Osteocyte (in vitro differentiated cells): ENCODE data around the gene IL1R2. TPM values are rescaled to one million over a fixed set of nuclear protein-coding genes. Genes with fewer than 3 reads are reported as not detected.

ENCODE experiments used
- DNase-seq: peaks from one replicate; pipeline ENCODE4 v3.0.0; 2021; ENCODE audit warnings: mixed read lengths; ENCODE audit not compliant: unreplicated experiment; ENCODE audit errors: extremely low spot score
- H3K27ac Mint-ChIP-seq: one replicate; pipeline ENCODE4 v1.8.0; 2021; ENCODE audit warnings: mild to moderate bottlenecking, mixed read lengths; ENCODE audit not compliant: unreplicated experiment
- H3K27me3 Mint-ChIP-seq: one replicate; pipeline ENCODE4 v1.8.0; 2021; ENCODE audit warnings: mixed read lengths; ENCODE audit not compliant: unreplicated experiment
- H3K36me3 Mint-ChIP-seq: one replicate; pipeline ENCODE4 v1.8.0; 2021; ENCODE audit warnings: mixed read lengths; ENCODE audit not compliant: unreplicated experiment
- H3K4me1 Mint-ChIP-seq: one replicate; pipeline ENCODE4 v1.8.0; 2021; ENCODE audit warnings: mixed read lengths; ENCODE audit not compliant: unreplicated experiment
- H3K4me3 Mint-ChIP-seq: one replicate; pipeline ENCODE4 v1.8.0; 2021; ENCODE audit warnings: mild to moderate bottlenecking, moderate library complexity, mixed read lengths; ENCODE audit not compliant: unreplicated experiment
- H3K9me3 Mint-ChIP-seq: one replicate; pipeline ENCODE4 v1.8.0; 2021; ENCODE audit warnings: mixed read lengths; ENCODE audit not compliant: unreplicated experiment
- total RNA-seq: library from RNA; stranded (reverse); gene quantifications from 2 replicates; pipeline ENCODE4 v1.2.1, GENCODE V29; 2021
- TF ChIP-seq, protein P1 (sequence below): fragments of 200-600 bp; sonication (generic); IDR thresholded peaks from 2 replicates; pipeline ENCODE4 v1.5.0; 2021; ENCODE audit warnings: antibody characterized with exemption, mild to moderate bottlenecking, moderate library complexity

The IL1R2 gene
- total RNA-seq, 1 donor from 2014 or later, result not detected

DNA sequence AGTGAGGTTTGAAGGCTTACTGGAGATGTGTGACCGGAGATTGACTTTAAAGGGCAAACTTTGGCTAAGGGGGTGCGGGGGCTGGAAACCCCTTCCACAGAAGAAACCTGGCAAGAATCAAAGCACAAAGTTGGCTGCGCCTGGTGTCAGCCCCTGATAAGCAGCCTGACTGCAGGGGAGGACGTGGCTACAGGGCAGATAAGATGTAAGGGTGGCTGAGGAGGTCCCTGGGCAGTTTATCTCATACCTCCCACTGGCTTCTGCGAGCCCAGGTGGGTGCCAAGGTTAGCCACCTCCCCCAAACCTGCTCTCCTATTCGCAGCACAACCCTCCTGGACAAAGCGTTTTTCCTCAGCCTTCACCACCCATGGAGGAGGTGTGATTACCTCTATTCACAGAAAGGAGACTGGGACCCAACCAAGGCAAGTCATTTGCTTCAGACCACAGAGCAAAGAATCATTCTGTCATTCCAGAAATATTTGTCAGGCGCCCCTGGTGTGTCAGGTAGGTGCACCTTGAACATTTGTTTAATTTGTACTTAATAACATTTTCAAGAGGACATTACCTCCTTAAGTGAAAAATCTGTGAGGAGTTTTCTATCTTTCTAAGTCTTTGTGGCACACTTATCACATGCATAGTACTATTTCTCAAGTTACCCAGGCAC, 77.7 kb downstream of the IL1R2 start:
- H3K36me3 Mint-ChIP-seq, result peaks cover 3% of the 10 kb centered on the region

DNA sequence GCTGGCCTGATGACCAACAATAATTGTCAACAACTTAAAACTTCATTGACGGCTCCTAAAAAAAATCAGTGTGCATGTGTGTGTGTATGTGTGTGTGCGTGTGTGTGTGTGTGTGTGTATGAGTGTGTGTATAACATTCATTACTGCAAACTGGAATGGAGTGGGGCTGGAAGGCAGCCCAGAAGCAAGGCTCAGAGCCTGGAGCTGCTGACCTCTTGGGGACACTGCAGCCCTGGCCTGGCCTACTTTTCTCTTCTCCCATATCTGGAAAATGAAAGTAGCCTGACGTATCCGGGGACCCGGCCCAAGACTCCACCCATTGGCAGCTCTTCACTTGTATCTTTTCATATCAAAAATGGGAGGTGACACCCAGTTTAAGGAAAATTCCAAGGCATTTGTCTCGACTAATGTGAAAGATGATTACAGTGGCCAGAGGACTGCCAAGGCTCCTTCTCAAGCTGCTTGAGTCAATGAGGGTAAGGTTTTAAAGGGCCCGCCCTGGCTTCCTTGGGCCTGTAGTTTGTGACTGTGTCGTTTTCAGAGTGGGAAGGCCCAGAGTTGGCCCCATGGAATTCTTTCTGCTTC, 78.4 kb downstream of the IL1R2 start:
- DNase-seq, result no peak
- TF ChIP-seq, protein P1, sequence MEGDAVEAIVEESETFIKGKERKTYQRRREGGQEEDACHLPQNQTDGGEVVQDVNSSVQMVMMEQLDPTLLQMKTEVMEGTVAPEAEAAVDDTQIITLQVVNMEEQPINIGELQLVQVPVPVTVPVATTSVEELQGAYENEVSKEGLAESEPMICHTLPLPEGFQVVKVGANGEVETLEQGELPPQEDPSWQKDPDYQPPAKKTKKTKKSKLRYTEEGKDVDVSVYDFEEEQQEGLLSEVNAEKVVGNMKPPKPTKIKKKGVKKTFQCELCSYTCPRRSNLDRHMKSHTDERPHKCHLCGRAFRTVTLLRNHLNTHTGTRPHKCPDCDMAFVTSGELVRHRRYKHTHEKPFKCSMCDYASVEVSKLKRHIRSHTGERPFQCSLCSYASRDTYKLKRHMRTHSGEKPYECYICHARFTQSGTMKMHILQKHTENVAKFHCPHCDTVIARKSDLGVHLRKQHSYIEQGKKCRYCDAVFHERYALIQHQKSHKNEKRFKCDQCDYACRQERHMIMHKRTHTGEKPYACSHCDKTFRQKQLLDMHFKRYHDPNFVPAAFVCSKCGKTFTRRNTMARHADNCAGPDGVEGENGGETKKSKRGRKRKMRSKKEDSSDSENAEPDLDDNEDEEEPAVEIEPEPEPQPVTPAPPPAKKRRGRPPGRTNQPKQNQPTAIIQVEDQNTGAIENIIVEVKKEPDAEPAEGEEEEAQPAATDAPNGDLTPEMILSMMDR, result no peak
- Mint-ChIP-seq H3K9me3 (no peaks in the 10 kb centered on the region), H3K36me3 (peaks cover 3% of the 10 kb centered on the region), H3K4me3 (no peak overlapping the region), H3K27ac (peak overlapping the region; percentile 66), H3K27me3 (no peaks in the 10 kb centered on the region), H3K4me1 (peaks cover 36% of the 10 kb centered on the region)

More for the DNA sequence above, 77.7 kb downstream of the IL1R2 start:
- Mint-ChIP-seq H3K4me1 (peaks cover 43% of the 10 kb centered on the region), H3K27ac (no peak overlapping the region), H3K9me3 (no peaks in the 10 kb centered on the region), H3K4me3 (no peak overlapping the region), H3K27me3 (no peaks in the 10 kb centered on the region)
- DNase-seq, result peak; percentile 49
- TF ChIP-seq, protein P1, result no peak

DNA sequence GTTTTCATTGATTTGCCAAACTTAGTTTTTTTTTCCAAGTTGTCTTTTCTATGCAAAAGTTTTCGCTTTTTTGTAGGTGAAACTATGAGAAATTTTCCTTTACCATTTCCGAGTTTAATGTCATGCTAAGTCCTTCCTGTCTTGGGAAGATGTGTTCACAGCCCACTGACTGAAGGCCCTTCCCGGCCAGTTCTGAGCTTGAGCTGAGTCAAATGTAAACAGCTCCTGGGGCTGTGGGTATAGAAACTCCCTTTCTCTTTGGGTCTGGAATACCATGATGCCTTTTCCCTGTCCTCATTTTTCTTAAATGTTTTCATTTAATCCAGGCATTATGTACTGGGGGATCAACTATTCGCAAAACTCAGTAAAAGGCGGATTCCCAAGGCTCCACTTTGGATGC, 81.0 kb downstream of the IL1R2 start:
- no peaks in the 10 kb centered on the region for H3K36me3 Mint-ChIP-seq
- TF ChIP-seq, protein P1, result no peak
- no peak for DNase-seq
- H3K4me1 Mint-ChIP-seq, result peaks cover 20% of the 10 kb centered on the region
- no peaks in the 10 kb centered on the region for H3K27me3 Mint-ChIP-seq
- peaks cover 4% of the 10 kb centered on the region for H3K9me3 Mint-ChIP-seq
- H3K4me3 Mint-ChIP-seq, result no peak overlapping the region
- peak overlapping the region; percentile 69 for H3K27ac Mint-ChIP-seq

DNA sequence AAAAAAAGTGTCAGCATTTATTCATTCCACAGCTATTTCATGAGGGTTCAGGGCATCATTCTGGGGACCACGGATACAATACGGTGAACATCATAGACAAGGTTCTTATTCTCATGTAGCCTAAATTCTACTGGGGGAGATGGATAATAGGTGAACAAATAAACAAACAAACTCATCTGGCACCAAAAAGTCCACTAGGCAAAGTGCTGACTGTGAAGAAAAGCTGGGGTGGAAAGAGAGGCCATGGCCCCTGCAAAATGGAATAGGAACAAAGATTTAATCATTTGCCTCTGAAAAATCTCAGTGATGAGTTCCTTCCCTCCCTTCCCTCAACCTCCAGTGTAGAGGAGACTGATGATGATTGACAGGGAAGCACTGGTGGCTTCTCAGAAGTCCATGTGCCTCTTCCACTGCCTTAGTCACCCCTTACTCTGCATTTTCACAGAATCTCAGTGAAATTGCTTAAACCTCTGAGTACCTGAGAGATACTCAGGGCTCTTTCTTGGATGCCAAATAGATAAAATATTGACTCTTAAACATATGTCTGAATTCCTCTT, 81.5 kb downstream of the IL1R2 start:
- H3K36me3 Mint-ChIP-seq, result no peaks in the 10 kb centered on the region
- TF ChIP-seq, protein P1, result no peak
- no peaks in the 10 kb centered on the region for H3K27me3 Mint-ChIP-seq
- H3K9me3 Mint-ChIP-seq, result peaks cover 4% of the 10 kb centered on the region
- H3K27ac Mint-ChIP-seq, result peak overlapping the region; percentile 69
- DNase-seq, result no peak
- H3K4me3 Mint-ChIP-seq, result no peak overlapping the region
- peaks cover 19% of the 10 kb centered on the region for H3K4me1 Mint-ChIP-seq

DNA sequence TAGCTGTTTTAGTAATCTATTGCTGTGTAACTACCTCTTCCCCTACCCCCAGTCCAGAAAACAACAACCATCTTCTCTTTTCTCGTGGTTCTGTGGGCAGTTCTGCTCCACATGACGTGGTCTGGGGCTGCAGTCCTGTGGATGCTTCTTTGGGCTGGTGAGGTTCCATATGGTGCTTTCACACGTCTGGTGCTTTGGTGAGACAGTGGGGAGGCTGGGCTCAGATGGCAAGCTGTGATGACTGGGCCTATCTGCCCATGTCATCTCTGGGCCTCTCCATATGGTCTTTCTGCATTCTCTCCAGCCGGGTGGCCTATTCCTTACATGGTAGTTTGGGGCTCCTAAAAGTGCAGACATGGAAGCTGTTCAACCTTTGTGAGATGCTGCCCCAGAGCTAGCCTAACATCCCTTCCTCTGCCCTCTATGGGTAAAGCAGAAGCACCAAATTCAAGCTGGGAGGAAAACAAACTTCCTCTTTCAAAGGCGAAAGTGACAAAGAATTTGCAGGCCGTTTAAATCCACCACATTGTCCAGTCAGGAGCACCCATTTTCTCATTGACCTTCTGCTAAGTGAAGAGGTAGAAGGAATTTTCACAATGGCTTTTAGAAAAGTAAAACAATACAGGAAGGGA, 82.5 kb downstream of the IL1R2 start:
- H3K27ac Mint-ChIP-seq, result no peak overlapping the region
- H3K9me3 Mint-ChIP-seq, result peaks cover 4% of the 10 kb centered on the region
- DNase-seq, result no peak
- no peaks in the 10 kb centered on the region for H3K36me3 Mint-ChIP-seq
- TF ChIP-seq, protein P1, result no peak
- H3K27me3 Mint-ChIP-seq, result no peaks in the 10 kb centered on the region
- H3K4me1 Mint-ChIP-seq, result peaks cover 18% of the 10 kb centered on the region
- no peak overlapping the region for H3K4me3 Mint-ChIP-seq
